ENCODE results near the gene EFNA2. TPM values are rescaled to one million over a fixed set of nuclear protein-coding genes. Genes with fewer than 3 reads are reported as not detected.
"Not testable (repeated sequence)": the region's sequence is repeated elsewhere in the genome, so short reads cannot be mapped to it uniquely, and the experiment has no call there.

The EFNA2 gene
- total RNA-seq, 1 donor from 2014 or later: not detected

- H3K27me3 ChIP-seq (ENCODE audit: low read depth): peaks cover 49% of the 10 kb centered on the region
- peaks cover 13% of the 10 kb centered on the region for H3K4me1 ChIP-seq
- no peaks in the 10 kb centered on the region for H3K36me3 ChIP-seq
- TF ChIP-seq CTCF (IDR thresholded peaks at IDR 0.05): no peak
- DNase-seq (no peak), ATAC-seq (no peak)
- intact Hi-C loops (cut with DNase I): no loop called here
- H3K9me3 ChIP-seq: no peaks in the 10 kb centered on the region
- H3K27ac ChIP-seq: no peak overlapping the region
- H3K4me3 ChIP-seq: peak overlapping the region; percentile 39
Observed at GRCh38 chr19:1324249-1324805, 38.7 kb downstream of the EFNA2 start.

- ATAC-seq (peak; percentile 62 to 67), DNase-seq (peak; percentile 56)
- TF ChIP-seq CTCF (IDR thresholded peaks at IDR 0.05): no peak
- Histone ChIP-seq H3K9me3 (no peaks in the 10 kb centered on the region), H3K36me3 (no peaks in the 10 kb centered on the region), H3K27ac (no peak overlapping the region), H3K4me1 (peaks cover 13% of the 10 kb centered on the region), H3K27me3 (ENCODE audit: low read depth) (peaks cover 43% of the 10 kb centered on the region), H3K4me3 (peak overlapping the region; percentile 39)
- intact Hi-C loops (cut with DNase I): no loop called here
Observed at GRCh38 chr19:1324806-1325567, 39.3 kb downstream of the EFNA2 start.

DNA sequence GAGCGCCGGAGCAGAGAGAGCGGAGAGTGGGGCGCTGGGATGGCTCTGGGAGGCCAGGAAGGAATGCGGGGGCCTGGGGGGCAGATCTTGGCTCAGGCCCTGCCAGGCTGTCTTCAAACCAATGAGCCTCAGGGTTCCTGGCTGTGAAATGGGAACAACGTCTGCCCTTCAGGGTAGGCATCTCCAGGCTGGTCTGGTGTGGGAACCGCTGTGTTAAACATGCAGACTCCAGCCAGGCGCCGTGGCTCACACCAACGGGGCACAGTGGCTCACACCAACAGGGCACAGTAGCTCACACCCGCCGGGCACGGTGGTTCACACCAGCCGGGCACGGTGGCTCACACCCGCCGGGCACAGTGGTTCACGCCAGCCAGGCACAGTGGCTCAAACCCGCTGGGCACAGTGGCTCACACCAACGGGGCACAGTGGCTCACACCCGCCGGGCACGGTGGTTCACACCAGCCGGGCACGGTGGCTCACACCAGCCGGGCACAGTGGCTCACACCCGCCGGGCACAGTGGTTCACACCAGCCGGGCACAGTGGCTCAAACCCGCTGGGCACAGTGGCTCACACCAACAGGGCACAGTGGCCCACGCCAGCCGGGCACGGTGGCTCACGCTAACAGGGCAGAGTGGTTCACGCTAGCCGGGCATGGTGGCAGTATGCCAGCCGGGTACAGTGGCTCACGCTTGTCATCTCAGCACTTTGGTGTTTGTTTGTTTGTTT, 40.1 kb downstream of the EFNA2 start:
- Histone ChIP-seq H3K27me3 (ENCODE audit: low read depth) (peaks cover 41% of the 10 kb centered on the region), H3K36me3 (no peaks in the 10 kb centered on the region), H3K27ac (no peak overlapping the region), H3K9me3 (no peaks in the 10 kb centered on the region), H3K4me3 (peak overlapping the region; percentile 39), H3K4me1 (peaks cover 13% of the 10 kb centered on the region)
- DNase-seq: no peak
- no peak for ATAC-seq
- no peak for TF ChIP-seq CTCF (IDR thresholded peaks at IDR 0.05)
- intact Hi-C loops (cut with DNase I): no loop called here

GRCh38 chr19:1327125-1327524, 41.5 kb downstream of the EFNA2 start:
- peaks cover 47% of the 10 kb centered on the region for H3K27me3 ChIP-seq (ENCODE audit: low read depth)
- no peaks in the 10 kb centered on the region for H3K36me3 ChIP-seq
- H3K9me3 ChIP-seq: no peaks in the 10 kb centered on the region
- no peak for TF ChIP-seq CTCF (IDR thresholded peaks at IDR 0.05)
- ATAC-seq: no peak
- DNase-seq: no peak
- peaks cover 13% of the 10 kb centered on the region for H3K4me1 ChIP-seq
- H3K4me3 ChIP-seq: no peak overlapping the region
- no peak overlapping the region for H3K27ac ChIP-seq
- intact Hi-C loops (cut with DNase I): no loop called here

DNA sequence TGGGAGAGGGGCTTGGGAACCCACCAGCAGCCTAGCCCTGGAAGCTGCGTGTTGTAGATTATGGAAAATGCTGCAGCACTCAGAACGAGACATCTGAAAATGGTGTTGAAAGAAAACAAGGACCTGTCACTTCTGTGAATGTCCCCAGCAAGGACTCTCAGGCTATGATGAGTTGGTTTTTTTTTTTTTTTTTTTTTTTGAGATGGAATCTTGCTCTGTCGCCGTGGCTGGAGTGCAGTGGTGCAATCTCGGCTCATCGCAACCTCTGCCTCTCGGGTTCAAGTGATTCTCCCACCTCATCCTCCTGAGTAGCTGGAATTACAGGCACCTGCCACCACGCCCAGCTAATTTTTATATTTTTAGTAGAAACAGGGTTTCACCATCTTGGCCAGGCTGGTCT, 46.5 kb downstream of the EFNA2 start:
- peaks cover 19% of the 10 kb centered on the region for H3K27me3 ChIP-seq (ENCODE audit: low read depth)
- DNase-seq; H3K4me3 ChIP-seq; H3K4me1 ChIP-seq; H3K9me3 ChIP-seq; H3K27ac ChIP-seq; intact Hi-C loops (cut with DNase I); H3K36me3 ChIP-seq; ATAC-seq: not testable (repeated sequence)
